Keratinocyte (primary cell): Measurements from ENCODE around the gene ITGA3.

Experiments used
- CTCF ChIP-seq, 3 experiments: IDR thresholded peaks in 1 of 3; conservative IDR thresholded peaks in 1 of 3; optimal IDR thresholded peaks in 1 of 3; 2 replicates in 2 of 3; 3 replicates in 1 of 3; pipeline versions ENCODE3 to v1.5.1; 2011; ENCODE audit warnings: low read length in 3 of 3, mild to moderate bottlenecking in 3 of 3, moderate library complexity in 2 of 3, control low read depth in 1 of 3, inconsistent platforms in 1 of 3; ENCODE audit not compliant: insufficient read depth in 2 of 3; ENCODE audit errors: extremely low read depth in 1 of 3
- EZH2 ChIP-seq: IDR thresholded peaks from one replicate; pipeline ENCODE4 v1.6.1; 2012; ENCODE audit warnings: inconsistent platforms, mild to moderate bottlenecking, low read length, moderate library complexity

- TF ChIP-seq CTCF (optimal IDR thresholded peaks at IDR 0.05 in 1 of 3, IDR thresholded peaks at IDR 0.05 in 1 of 3, conservative IDR thresholded peaks at IDR 0.05 in 1 of 3; ENCODE audit: extremely low read depth in 1 of 3, insufficient read depth in 2 of 3, low read length in 3 of 3) (peak in 1 of 3 experiments; percentile 11), EZH2 (no peak)
Measured at GRCh38 chr17:50055426-50056216, at the start of gene ITGA3.
